ENCODE results near the gene FAM227B.

Gene FAM227B

DNA sequence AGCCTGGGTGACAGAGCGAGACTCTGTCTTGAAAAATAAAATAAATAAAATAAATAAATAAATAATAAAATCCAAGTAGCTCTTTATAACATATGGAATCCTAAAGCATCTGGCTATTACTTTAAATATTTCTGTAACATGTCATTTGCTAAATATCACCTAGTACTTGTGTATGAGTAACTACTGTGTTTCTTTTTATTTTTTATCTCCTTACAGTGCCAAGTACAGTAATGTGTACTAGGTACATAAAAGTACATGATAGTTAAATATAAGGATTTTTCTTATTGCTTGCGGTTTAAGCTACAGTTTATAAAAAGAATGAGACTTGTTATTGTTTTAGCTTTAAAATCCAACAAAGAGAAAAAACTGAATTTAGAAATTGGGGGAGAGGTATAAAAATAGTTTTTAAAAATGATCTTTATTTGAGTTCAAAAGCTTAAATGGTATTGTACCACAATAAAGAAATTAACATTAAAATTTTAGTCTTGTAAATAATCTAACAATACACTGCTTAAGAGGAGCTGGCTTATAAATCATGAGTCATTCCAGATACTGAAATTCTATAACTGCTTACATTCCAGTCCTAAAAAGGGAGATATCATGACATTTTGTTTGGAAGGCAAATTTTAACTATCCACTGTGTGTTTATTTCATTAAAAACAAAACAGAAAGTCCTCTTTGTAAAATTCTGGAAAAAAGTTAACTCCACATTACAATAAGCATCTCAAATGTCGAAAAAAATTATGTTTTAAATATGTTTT lies 124.4 kb downstream of the FAM227B start:
- Histone ChIP-seq H3K4me3 (IDR thresholded peaks at IDR 0.05; ENCODE audit: insufficient read depth, low read depth, low read length) (no peak overlapping the region), H3K79me2 (ENCODE audit: insufficient read depth, low read depth) (no peaks in the 10 kb centered on the region), H3K4me1 (ENCODE audit: low read depth, poor library complexity, severe bottlenecking) (no peaks in the 10 kb centered on the region), H3K27ac (no peak overlapping the region), H3K27me3 (ENCODE audit: insufficient read depth, low read depth) (no peaks in the 10 kb centered on the region), H2AFZ (ENCODE audit: low read depth) (no peak overlapping the region), H3K9ac (no peak overlapping the region), H3K36me3 (ENCODE audit: insufficient read depth) (no peaks in the 10 kb centered on the region), H3K4me2 (no peak overlapping the region), H4K20me1 (ENCODE audit: insufficient read depth) (no peaks in the 10 kb centered on the region)
- TF ChIP-seq CTCF (conservative IDR thresholded peaks at IDR 0.05; ENCODE audit: low read depth, low read length): no peak

- Histone ChIP-seq H3K27me3 (ENCODE audit: insufficient read depth, low read depth) (no peaks in the 10 kb centered on the region), H3K4me2 (no peak overlapping the region), H3K4me3 (IDR thresholded peaks at IDR 0.05; ENCODE audit: insufficient read depth, low read depth, low read length) (no peak overlapping the region), H3K79me2 (ENCODE audit: insufficient read depth, low read depth) (no peaks in the 10 kb centered on the region), H4K20me1 (ENCODE audit: insufficient read depth) (no peaks in the 10 kb centered on the region), H3K9ac (no peak overlapping the region), H2AFZ (ENCODE audit: low read depth) (no peak overlapping the region), H3K4me1 (ENCODE audit: low read depth, poor library complexity, severe bottlenecking) (no peaks in the 10 kb centered on the region), H3K36me3 (ENCODE audit: insufficient read depth) (no peaks in the 10 kb centered on the region), H3K27ac (no peak overlapping the region)
- TF ChIP-seq CTCF (conservative IDR thresholded peaks at IDR 0.05; ENCODE audit: low read depth, low read length): no peak
These were observed 125.8 kb downstream of the FAM227B start for GRCh38 chr15:49494842-49495241.

GRCh38 chr15:49492830-49493229 lies 127.8 kb downstream of the FAM227B start:
- Histone ChIP-seq H3K9ac (no peak overlapping the region), H3K4me3 (IDR thresholded peaks at IDR 0.05; ENCODE audit: insufficient read depth, low read depth, low read length) (no peak overlapping the region), H4K20me1 (ENCODE audit: insufficient read depth) (no peaks in the 10 kb centered on the region), H3K4me2 (no peak overlapping the region), H3K4me1 (ENCODE audit: low read depth, poor library complexity, severe bottlenecking) (no peaks in the 10 kb centered on the region), H2AFZ (ENCODE audit: low read depth) (no peak overlapping the region), H3K79me2 (ENCODE audit: insufficient read depth, low read depth) (no peaks in the 10 kb centered on the region), H3K27me3 (ENCODE audit: insufficient read depth, low read depth) (no peaks in the 10 kb centered on the region), H3K36me3 (ENCODE audit: insufficient read depth) (no peaks in the 10 kb centered on the region), H3K27ac (no peak overlapping the region)
- no peak for TF ChIP-seq CTCF (conservative IDR thresholded peaks at IDR 0.05; ENCODE audit: low read depth, low read length)

DNA sequence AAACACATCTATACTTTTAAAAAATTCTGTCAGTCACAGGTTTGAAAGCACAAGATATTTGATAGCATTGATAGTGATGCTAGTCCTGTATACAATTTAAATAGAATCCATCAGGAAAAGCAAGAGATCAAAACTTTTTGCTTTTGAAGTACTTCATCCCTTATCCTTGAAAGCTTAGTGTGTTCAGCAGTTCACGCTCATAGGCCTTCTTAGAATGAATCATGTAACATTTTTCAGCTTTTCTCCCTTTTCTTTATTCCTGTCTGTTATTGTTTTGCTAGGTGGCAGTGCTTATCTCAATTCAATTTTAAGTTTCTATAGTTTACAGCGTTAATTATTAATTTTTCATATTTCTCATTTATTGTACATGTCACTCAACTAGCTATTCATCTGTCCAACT lies 128.5 kb downstream of the FAM227B start:
- Histone ChIP-seq H2AFZ (ENCODE audit: low read depth) (no peak overlapping the region), H3K9ac (no peak overlapping the region), H3K4me2 (no peak overlapping the region), H3K27me3 (ENCODE audit: insufficient read depth, low read depth) (no peaks in the 10 kb centered on the region), H3K27ac (no peak overlapping the region), H3K4me3 (IDR thresholded peaks at IDR 0.05; ENCODE audit: insufficient read depth, low read depth, low read length) (no peak overlapping the region), H4K20me1 (ENCODE audit: insufficient read depth) (no peaks in the 10 kb centered on the region), H3K36me3 (ENCODE audit: insufficient read depth) (no peaks in the 10 kb centered on the region), H3K4me1 (ENCODE audit: low read depth, poor library complexity, severe bottlenecking) (no peaks in the 10 kb centered on the region), H3K79me2 (ENCODE audit: insufficient read depth, low read depth) (no peaks in the 10 kb centered on the region)
- no peak for TF ChIP-seq CTCF (conservative IDR thresholded peaks at IDR 0.05; ENCODE audit: low read depth, low read length)

Data from KMS-11 (cell line).